KOPT-K1 (cell line): ENCODE data around the gene FIBCD1.

ENCODE experiments used
- H3K27ac ChIP-seq: fragments of 200-600 bp; sonication (generic); 2 replicates; pipeline ENCODE4 v1.5.1; 2016; ENCODE audit warnings: antibody characterized with exemption, mild to moderate bottlenecking, low read depth, low read length; ENCODE audit not compliant: poor library complexity, severe bottlenecking
- H3K36me3 ChIP-seq: fragments of 200-600 bp; sonication (generic); 2 replicates; pipeline ENCODE4 v1.5.1; 2017; ENCODE audit warnings: antibody characterized with exemption, mild to moderate bottlenecking, low read length, moderate library complexity; ENCODE audit not compliant: insufficient read depth
- H3K9me3 ChIP-seq: fragments of 200-600 bp; sonication (generic); 2 replicates; pipeline ENCODE4 v1.5.1; 2017; ENCODE audit warnings: antibody characterized with exemption, low read length, mild to moderate bottlenecking; ENCODE audit not compliant: insufficient read depth, poor library complexity, severe bottlenecking

FIBCD1 gene

GRCh38 chr9:130937146-130938076, 1.6 kb downstream of the FIBCD1 start:
- H3K36me3 ChIP-seq = no peaks in the 10 kb centered on the region
- H3K27ac ChIP-seq = no peak overlapping the region
- no peaks in the 10 kb centered on the region for H3K9me3 ChIP-seq

GRCh38 chr9:130936285-130937117, 2.5 kb downstream of the FIBCD1 start:
- H3K36me3 ChIP-seq = no peaks in the 10 kb centered on the region
- H3K27ac ChIP-seq = no peak overlapping the region
- H3K9me3 ChIP-seq = no peaks in the 10 kb centered on the region

GRCh38 chr9:130935648-130936271, 3.3 kb downstream of the FIBCD1 start:
- no peaks in the 10 kb centered on the region for H3K36me3 ChIP-seq
- H3K9me3 ChIP-seq = no peaks in the 10 kb centered on the region
- H3K27ac ChIP-seq = no peak overlapping the region

- no peak overlapping the region for H3K27ac ChIP-seq
- H3K36me3 ChIP-seq = no peaks in the 10 kb centered on the region
- no peaks in the 10 kb centered on the region for H3K9me3 ChIP-seq
Measured at GRCh38 chr9:130934702-130935647, 4.1 kb downstream of the FIBCD1 start.

- H3K27ac ChIP-seq = no peak overlapping the region
- H3K9me3 ChIP-seq = no peaks in the 10 kb centered on the region
- H3K36me3 ChIP-seq = no peaks in the 10 kb centered on the region
Measured at GRCh38 chr9:130934246-130934645, 4.8 kb downstream of the FIBCD1 start.

GRCh38 chr9:130933114-130934046, 5.7 kb downstream of the FIBCD1 start:
- Histone ChIP-seq H3K9me3 (no peaks in the 10 kb centered on the region), H3K27ac (no peak overlapping the region), H3K36me3 (no peaks in the 10 kb centered on the region)

- H3K27ac ChIP-seq = no peak overlapping the region
Measured at GRCh38 chr9:130932255-130933079, 6.6 kb downstream of the FIBCD1 start.

GRCh38 chr9:130931508-130932254, 7.4 kb downstream of the FIBCD1 start:
- Histone ChIP-seq H3K9me3 (no peaks in the 10 kb centered on the region), H3K27ac (no peak overlapping the region), H3K36me3 (no peaks in the 10 kb centered on the region)

More at GRCh38 chr9:130932255-130933079, 6.6 kb downstream of the FIBCD1 start:
- Histone ChIP-seq H3K36me3 (no peaks in the 10 kb centered on the region), H3K9me3 (no peaks in the 10 kb centered on the region)

- Histone ChIP-seq H3K36me3 (no peaks in the 10 kb centered on the region), H3K9me3 (no peaks in the 10 kb centered on the region), H3K27ac (no peak overlapping the region)
Measured at GRCh38 chr9:130930804-130931349, 8.2 kb downstream of the FIBCD1 start.

- Histone ChIP-seq H3K36me3 (no peaks in the 10 kb centered on the region), H3K9me3 (no peaks in the 10 kb centered on the region), H3K27ac (no peak overlapping the region)
Measured at GRCh38 chr9:130930132-130930803, 8.8 kb downstream of the FIBCD1 start.

- H3K36me3 ChIP-seq = no peaks in the 10 kb centered on the region
Measured at GRCh38 chr9:130929571-130930038, 9.4 kb downstream of the FIBCD1 start.

More at GRCh38 chr9:130929571-130930038, 9.4 kb downstream of the FIBCD1 start:
- H3K27ac ChIP-seq = no peak overlapping the region
- H3K9me3 ChIP-seq = no peaks in the 10 kb centered on the region
